H1 (cell line): ENCODE results near the gene RPL23. TPM values are rescaled to one million over a fixed set of nuclear protein-coding genes. Genes with fewer than 3 reads are reported as not detected.

ENCODE experiments used
- CTCF ChIA-PET: fragments of 300-600 bp; sonication (Branson Sonifier 250); formaldehyde crosslinking; loops from one replicate; lab custom pipeline; 2021; ENCODE audit not compliant: partially characterized antibody; lab: Charles Lee
- POLR2A ChIA-PET: fragments of 300-600 bp; sonication (Branson Sonifier 250); formaldehyde crosslinking; loops from one replicate; lab custom pipeline; 2021; ENCODE audit warnings: inconsistent platforms; ENCODE audit not compliant: partially characterized antibody; lab: Charles Lee
- DNase-seq, 2 experiments: peaks; one replicate each; pipeline versions ENCODE4 v3.0.0 to v3.0.0-alpha.2; 2010 to 2022; ENCODE audit warnings: low spot score in 2 of 2, low read depth in 1 of 2, mixed read lengths in 1 of 2
- FAIRE-seq: peaks from 2 replicates; lab custom pipeline; 2011; peaks lifted over from hg19 to GRCh38; lab: Jason Lieb, UNC
- H2AFZ ChIP-seq: 2 replicates; pipeline ENCODE4 v1.8.1; 2012; ENCODE audit warnings: low read length, inconsistent platforms
- H2AK5ac ChIP-seq: 2 replicates; pipeline ENCODE4 v1.6.1; 2013; ENCODE audit warnings: low read depth, low read length
- H2BK120ac ChIP-seq: replicated peaks from 2 replicates; pipeline ENCODE3; 2013; ENCODE audit warnings: low read depth, low read length, inconsistent platforms
- H2BK12ac ChIP-seq: 2 replicates; pipeline ENCODE4 v1.6.1; 2013; ENCODE audit warnings: low read depth, low read length
- H2BK15ac ChIP-seq: 2 replicates; pipeline ENCODE4 v1.6.1; 2013; ENCODE audit warnings: low read length
- H2BK20ac ChIP-seq: 2 replicates; pipeline ENCODE4 v1.6.1; 2013; ENCODE audit warnings: low read length
- H2BK5ac ChIP-seq: 2 replicates; pipeline ENCODE4 v1.6.1; 2013; ENCODE audit warnings: low read depth, low read length
- H3K14ac ChIP-seq: 2 replicates; pipeline ENCODE4 v1.6.1; 2013; ENCODE audit warnings: inconsistent platforms; ENCODE audit not compliant: insufficient read length
- H3K18ac ChIP-seq: 2 replicates; pipeline ENCODE4 v1.6.1; 2013; ENCODE audit warnings: low read length; ENCODE audit errors: extremely low read depth
- H3K23ac ChIP-seq: 2 replicates; pipeline ENCODE4 v1.6.1; 2013; ENCODE audit warnings: inconsistent platforms; ENCODE audit not compliant: insufficient read length
- H3K23me2 ChIP-seq: 2 replicates; pipeline ENCODE4 v1.6.1; 2013; ENCODE audit warnings: low read depth, low read length
- H3K27ac ChIP-seq: 2 replicates; pipeline ENCODE4 v1.6.1; 2011; ENCODE audit warnings: low read depth, low read length, inconsistent platforms
- H3K27me3 ChIP-seq, 4 experiments: replicated peaks in 1 of 4; 1 replicate in 1 of 4; 2 replicates in 3 of 4; pipeline versions ENCODE4 v1.6.1 to v1.8.1; 2011 to 2013; ENCODE audit warnings: low read length in 3 of 4, mild to moderate bottlenecking in 3 of 4, inconsistent platforms in 2 of 4, mixed read lengths in 2 of 4, moderate library complexity in 1 of 4; ENCODE audit not compliant: control insufficient read depth in 3 of 4, insufficient read depth in 3 of 4; ENCODE audit errors: extremely low read depth in 1 of 4
- H3K36me3 ChIP-seq, 4 experiments: 2 replicates each; pipeline versions ENCODE4 v1.6.1 to v1.8.1; 2011 to 2013; ENCODE audit warnings: mild to moderate bottlenecking in 4 of 4, low read length in 3 of 4, moderate library complexity in 2 of 4, control low read depth in 1 of 4, inconsistent platforms in 1 of 4; ENCODE audit not compliant: insufficient read depth in 4 of 4, control insufficient read depth in 2 of 4
- H3K4ac ChIP-seq: replicated peaks from 2 replicates; pipeline ENCODE3; 2013; ENCODE audit warnings: low read length, low read depth, mixed read lengths, inconsistent platforms; ENCODE audit not compliant: insufficient read length
- H3K4me1 ChIP-seq, 4 experiments: replicated peaks in 1 of 4; 1 replicate in 1 of 4; 2 replicates in 3 of 4; pipeline versions ENCODE4 v1.6.1 to v1.8.1; 2011 to 2013; ENCODE audit warnings: low read length in 3 of 4, inconsistent platforms in 2 of 4, mixed read lengths in 1 of 4; ENCODE audit not compliant: insufficient read depth in 4 of 4, control insufficient read depth in 3 of 4
- H3K4me2 ChIP-seq, 2 experiments: 2 replicates each; pipeline versions ENCODE4 v1.6.1 to v1.8.1; 2011 to 2013; ENCODE audit warnings: low read depth in 2 of 2, low read length in 2 of 2, control low read depth in 1 of 2, inconsistent platforms in 1 of 2, mild to moderate bottlenecking in 1 of 2; ENCODE audit not compliant: insufficient read depth in 1 of 2
- H3K4me3 ChIP-seq, 4 experiments: fragments of 200-600, 300-600 bp in 1 of 4; sonication (generic), shearing (Covaris generic), sonication (Bioruptor Twin) in 1 of 4; 2 replicates each; pipeline versions ENCODE4 v1.5.1 to v1.8.1; 2011 to 2016; ENCODE audit warnings: low read length in 4 of 4, low read depth in 3 of 4, control low read depth in 2 of 4, inconsistent platforms in 2 of 4, mild to moderate bottlenecking in 2 of 4, mixed read lengths in 1 of 4, moderate library complexity in 1 of 4; ENCODE audit not compliant: insufficient read depth in 2 of 4; ENCODE audit errors: extremely low read depth in 1 of 4
- H3K56ac ChIP-seq: replicated peaks from 2 replicates; pipeline ENCODE3; 2013; ENCODE audit warnings: low read depth, mild to moderate bottlenecking, mixed read lengths, low read length, inconsistent platforms; ENCODE audit not compliant: insufficient read length
- H3K79me1 ChIP-seq: 2 replicates; pipeline ENCODE4 v1.6.1; 2013; ENCODE audit warnings: low read depth, low read length, control low read depth
- H3K79me2 ChIP-seq, 2 experiments: 2 replicates each; pipeline versions ENCODE4 v1.6.1 to v1.8.1; 2012 to 2013; ENCODE audit warnings: low read length in 2 of 2, mild to moderate bottlenecking in 2 of 2, inconsistent platforms in 1 of 2; ENCODE audit not compliant: insufficient read depth in 2 of 2, control insufficient read depth in 1 of 2
- H3K9ac ChIP-seq, 4 experiments: replicated peaks in 1 of 4; 1 replicate in 1 of 4; 2 replicates in 3 of 4; pipeline versions ENCODE4 v1.6.1 to v1.8.1; 2011 to 2013; ENCODE audit warnings: low read depth in 3 of 4, low read length in 3 of 4, control low read depth in 2 of 4, mild to moderate bottlenecking in 2 of 4, moderate library complexity in 2 of 4, inconsistent platforms in 1 of 4; ENCODE audit errors: extremely low read depth in 1 of 4
- H3K9me3 ChIP-seq, 2 experiments: 2 replicates each; pipeline versions ENCODE4 v1.6.1 to v1.8.1; 2012 to 2013; ENCODE audit warnings: mild to moderate bottlenecking in 2 of 2, moderate library complexity in 2 of 2, control low read depth in 1 of 2, inconsistent platforms in 1 of 2, low read depth in 1 of 2, low read length in 1 of 2, mixed read lengths in 1 of 2; ENCODE audit not compliant: insufficient read depth in 2 of 2
- H4K20me1 ChIP-seq, 2 experiments: replicated peaks in 1 of 2; 2 replicates each; pipeline versions ENCODE3 to v1.8.1; 2011 to 2013; ENCODE audit warnings: inconsistent platforms in 2 of 2, low read length in 2 of 2, mild to moderate bottlenecking in 1 of 2; ENCODE audit not compliant: insufficient read depth in 2 of 2, control insufficient read depth in 1 of 2
- H4K5ac ChIP-seq: 2 replicates; pipeline ENCODE4 v1.6.1; 2013; ENCODE audit warnings: low read length, low read depth, mixed read lengths, inconsistent platforms; ENCODE audit not compliant: insufficient read length
- H4K8ac ChIP-seq: 2 replicates; pipeline ENCODE4 v1.8.0; 2013; ENCODE audit warnings: mild to moderate bottlenecking, moderate library complexity, low read length, inconsistent platforms; ENCODE audit not compliant: insufficient read depth; ENCODE audit errors: extremely low read depth
- H4K91ac ChIP-seq: replicated peaks from 2 replicates; pipeline ENCODE3; 2013; ENCODE audit warnings: low read length, mixed read lengths, inconsistent platforms; ENCODE audit not compliant: insufficient read length
- NANOG ChIP-seq: IDR thresholded peaks from 2 replicates; pipeline ENCODE4 v1.6.1; 2011; ENCODE audit warnings: low read length, low read depth, mild to moderate bottlenecking, inconsistent platforms; ENCODE audit not compliant: insufficient read depth, poor library complexity, severe bottlenecking
- POLR2A ChIP-seq, 2 experiments: IDR thresholded peaks; 1 replicate in 1 of 2; 2 replicates in 1 of 2; pipeline ENCODE4 v1.6.1; 2011; ENCODE audit warnings: low read depth in 2 of 2, low read length in 2 of 2, mild to moderate bottlenecking in 2 of 2; ENCODE audit errors: control extremely low read depth in 1 of 2
- POLR2AphosphoS5 ChIP-seq: IDR thresholded peaks from 2 replicates; pipeline ENCODE4 v1.6.1; 2011; ENCODE audit warnings: low read depth, low read length
- WGBS, 2 experiments: shearing (Covaris generic) in 1 of 2; methylation state at CpG; one replicate each; pipeline versions ENCODE4 v1.1.6 to v1.1.7; 2013 to 2015; ENCODE audit warnings: low lambda C conversion rate in 2 of 2, mixed read lengths in 2 of 2, inconsistent platforms in 1 of 2, low coverage in 1 of 2, missing lambda C conversion rate in 1 of 2; ENCODE audit not compliant: insufficient replicate concordance in 2 of 2, insufficient coverage in 1 of 2, insufficient read length in 1 of 2; ENCODE audit errors: extremely low coverage in 1 of 2, missing lambda C conversion rate in 1 of 2; 5-methylcytosine and 5-hydroxymethylcytosine counted together
- polyA plus RNA-seq, 7 experiments: library from polyadenylated mRNA; depleted of rRNA in 3 of 7; stranded (reverse) in 5 of 7; unstranded in 2 of 7; fragments of >200 nt in 5 of 7; fragments of 200-250 nt in 2 of 7; gene quantifications; 1 replicate in 5 of 7; 2 replicates in 1 of 7; 4 replicates in 1 of 7; pipeline versions ENCODE4 v1.2.1 to v1.2.3, GENCODE V29; 2011 to 2013; ENCODE audit warnings: missing spikeins in 2 of 7, mixed read lengths in 2 of 7
- total RNA-seq: library from RNA; stranded (reverse); fragmentation: NEBNext Ultra II Directional; extraction: Animal tissue kit (Norgen Biotek cat#: 25700); gene quantifications from 2 replicates; pipeline ENCODE4 v1.2.1, GENCODE V29; 2021

Gene RPL23
- total and polyA plus RNA-seq, 2 of the 8 experiments (the other 6 are each of a cell fraction or from before 2014, with no cell fraction given): 2,148 to 2,502 TPM

GRCh38 chr17:38848939-38849605 lies 4.4 kb downstream of the RPL23 start:
- no peak for DNase-seq
- H4K8ac ChIP-seq: no peak overlapping the region
- no peak overlapping the region for H4K5ac ChIP-seq
- peaks cover 10% of the 10 kb centered on the region for H3K23me2 ChIP-seq
- CTCF ChIA-PET: interaction anchor here (1.0 kb wide), 2 partner anchors 11 to 12 kb away, joined by 4 read pairs; no protein-coding TSS in a partner anchor
- 91 to 100% methylated on average over 1 to 16 of the region's 16 CpGs for WGBS, 2 experiments
- H3K23ac ChIP-seq: no peak overlapping the region
- H3K14ac ChIP-seq: no peak overlapping the region
- POLR2A ChIA-PET: interaction anchor here (0.7 to 15.5 kb wide), 17 partner anchors 8 to 1035 kb away, joined by 3 to 468 read pairs (median 6); partner anchors contain the start of genes CWC25 and LASP1
- no peak overlapping the region for H3K4me3 ChIP-seq
- peaks cover 22 to 35% of the 10 kb centered on the region in 2 experiments for H3K79me2 ChIP-seq
- H3K4ac ChIP-seq: no peak overlapping the region
- no peak overlapping the region for H2BK15ac ChIP-seq
- H3K9me3 ChIP-seq: no peaks in the 10 kb centered on the region
- H2BK12ac ChIP-seq: no peak overlapping the region
- FAIRE-seq: no peak
- no peaks in the 10 kb centered on the region for H3K27me3 ChIP-seq
- no peak overlapping the region for H3K18ac ChIP-seq
- no peak overlapping the region for H2AFZ ChIP-seq
- peaks cover 6 to 22% of the 10 kb centered on the region in 2 experiments for H4K20me1 ChIP-seq
- H3K4me2 ChIP-seq: no peak overlapping the region
- no peak overlapping the region for H3K9ac ChIP-seq
- H4K91ac ChIP-seq: no peak overlapping the region
- no peak overlapping the region for H3K27ac ChIP-seq
- no peak overlapping the region for H2AK5ac ChIP-seq
- H3K4me1 ChIP-seq: peaks cover 3 to 10% (median 5%) of the 10 kb centered on the region in 4 experiments; a peak in 5 of 7 replicates
- no peak overlapping the region for H2BK20ac ChIP-seq
- H2BK5ac ChIP-seq: no peak overlapping the region
- peaks cover 42 to 65% (median 53%) of the 10 kb centered on the region in 4 experiments for H3K36me3 ChIP-seq
- H2BK120ac ChIP-seq: no peak overlapping the region
- no peak overlapping the region for H3K56ac ChIP-seq
- H3K79me1 ChIP-seq: no peaks in the 10 kb centered on the region; the same call in none of the 2 replicates
- TF ChIP-seq NANOG (no peak), POLR2AphosphoS5 (peak; percentile 60; the same call in 1 of the 2 replicates), POLR2A (IDR thresholded peaks at IDR 0.05; ENCODE audit: control extremely low read depth in 1 of 2, low read depth in 2 of 2, low read length in 2 of 2) (peak in 1 of 2 experiments; percentile 48; a peak in 1 of 3 replicates)
